Neuronal stem cell (in vitro differentiated cells): ENCODE measurements around the gene PRKN.
A peak's percentile ranks its signal among the peaks of the same experiment; 100 is the strongest.

Experiments
- DNase-seq: peaks from one replicate; pipeline ENCODE4 v3.0.0-alpha.2; 2013; ENCODE audit warnings: low spot score
- H2AFZ ChIP-seq: one replicate; pipeline ENCODE4 v1.6.1; 2013; ENCODE audit warnings: mild to moderate bottlenecking, low read length, inconsistent platforms
- H2AK5ac ChIP-seq: 2 replicates; pipeline ENCODE4 v1.6.1; 2013; ENCODE audit warnings: low read depth, mild to moderate bottlenecking, inconsistent platforms, low read length, moderate library complexity, mixed read lengths
- H2BK120ac ChIP-seq: 2 replicates; pipeline ENCODE4 v1.6.1; 2013; ENCODE audit warnings: low read depth, mild to moderate bottlenecking, inconsistent platforms, low read length, moderate library complexity, mixed read lengths
- H2BK12ac ChIP-seq: one replicate; pipeline ENCODE4 v1.6.1; 2013; ENCODE audit warnings: low read length, inconsistent platforms
- H2BK15ac ChIP-seq: 2 replicates; pipeline ENCODE4 v1.6.1; 2013; ENCODE audit warnings: mild to moderate bottlenecking, low read length, inconsistent platforms, mixed read lengths
- H2BK5ac ChIP-seq: one replicate; pipeline ENCODE4 v1.6.1; 2013; ENCODE audit warnings: inconsistent platforms, mild to moderate bottlenecking, low read length, moderate library complexity
- H3K14ac ChIP-seq: one replicate; pipeline ENCODE4 v1.6.1; 2013; ENCODE audit warnings: low read length, inconsistent platforms
- H3K18ac ChIP-seq: 2 replicates; pipeline ENCODE4 v1.6.1; 2013; ENCODE audit warnings: low read length, inconsistent platforms
- H3K23ac ChIP-seq: 2 replicates; pipeline ENCODE4 v1.6.1; 2013; ENCODE audit warnings: low read depth, mild to moderate bottlenecking, mixed read lengths, low read length, inconsistent platforms; ENCODE audit not compliant: poor library complexity
- H3K27ac ChIP-seq: replicated peaks from 3 replicates; pipeline ENCODE4 v1.5.1; 2013; ENCODE audit warnings: low read length, inconsistent platforms
- H3K27me3 ChIP-seq, 3 experiments: 2 replicates each; pipeline ENCODE4 v1.6.1; 2013; ENCODE audit warnings: low read length in 3 of 3, mild to moderate bottlenecking in 2 of 3, inconsistent platforms in 1 of 3, low read depth in 1 of 3, mixed read lengths in 1 of 3, moderate library complexity in 1 of 3; ENCODE audit not compliant: control insufficient read depth in 3 of 3, insufficient read depth in 3 of 3
- H3K36me3 ChIP-seq, 2 donors: replicated peaks in 1 of 2; 2 replicates each; pipeline ENCODE4 v1.6.1; 2013; ENCODE audit warnings: low read length in 2 of 2; ENCODE audit not compliant: control insufficient read depth in 2 of 2, insufficient read depth in 2 of 2
- H3K4ac ChIP-seq: 2 replicates; pipeline ENCODE4 v1.6.1; 2013; ENCODE audit warnings: inconsistent platforms, mild to moderate bottlenecking, low read length, moderate library complexity
- H3K4me1 ChIP-seq, 2 donors: 1 replicate in 1 of 2; 2 replicates in 1 of 2; pipeline ENCODE4 v1.6.1; 2013; ENCODE audit warnings: low read length in 2 of 2, low read depth in 1 of 2; ENCODE audit not compliant: control insufficient read depth in 2 of 2, insufficient read depth in 1 of 2
- H3K4me2 ChIP-seq: one replicate; pipeline ENCODE4 v1.6.1; 2013; ENCODE audit warnings: mild to moderate bottlenecking, low read length, inconsistent platforms; ENCODE audit not compliant: insufficient read depth, poor library complexity, severe bottlenecking
- H3K4me3 ChIP-seq, 2 donors: 2 replicates each; pipeline ENCODE4 v1.5.1; 2013; ENCODE audit warnings: low read length in 2 of 2, mild to moderate bottlenecking in 2 of 2, inconsistent platforms in 1 of 2, moderate library complexity in 1 of 2
- H3K79me1 ChIP-seq: one replicate; pipeline ENCODE4 v1.6.1; 2013; ENCODE audit warnings: low read depth, mild to moderate bottlenecking, inconsistent platforms, low read length, moderate library complexity
- H3K9ac ChIP-seq: one replicate; pipeline ENCODE4 v1.6.1; 2013; ENCODE audit warnings: mild to moderate bottlenecking, low read depth, low read length, inconsistent platforms; ENCODE audit not compliant: poor library complexity
- H3K9me3 ChIP-seq, 2 donors: replicated peaks in 1 of 2; 2 replicates each; pipeline versions ENCODE3 to v1.6.1; 2013; ENCODE audit warnings: low read length in 2 of 2, mild to moderate bottlenecking in 2 of 2, inconsistent platforms in 1 of 2, low read depth in 1 of 2, mixed read lengths in 1 of 2, moderate library complexity in 1 of 2; ENCODE audit not compliant: control insufficient read depth in 2 of 2, insufficient read depth in 1 of 2
- H4K8ac ChIP-seq: one replicate; pipeline ENCODE4 v1.6.1; 2013; ENCODE audit warnings: low read depth, mild to moderate bottlenecking, inconsistent platforms, low read length, moderate library complexity
- H4K91ac ChIP-seq: one replicate; pipeline ENCODE4 v1.6.1; 2013; ENCODE audit warnings: low read length, low read depth, mild to moderate bottlenecking, inconsistent platforms; ENCODE audit not compliant: poor library complexity
- WGBS, 2 donors: extraction: QIAGEN DNeasy Blood & Tissue Kit; methylation state at CpG; one replicate each; pipeline ENCODE4 v1.1.7; 2013; ENCODE audit warnings: missing lambda C conversion rate in 2 of 2, mixed read lengths in 1 of 2; ENCODE audit not compliant: insufficient read length in 2 of 2, insufficient replicate concordance in 1 of 2; ENCODE audit errors: extremely low coverage in 2 of 2; 5-methylcytosine and 5-hydroxymethylcytosine counted together

Gene PRKN

DNA sequence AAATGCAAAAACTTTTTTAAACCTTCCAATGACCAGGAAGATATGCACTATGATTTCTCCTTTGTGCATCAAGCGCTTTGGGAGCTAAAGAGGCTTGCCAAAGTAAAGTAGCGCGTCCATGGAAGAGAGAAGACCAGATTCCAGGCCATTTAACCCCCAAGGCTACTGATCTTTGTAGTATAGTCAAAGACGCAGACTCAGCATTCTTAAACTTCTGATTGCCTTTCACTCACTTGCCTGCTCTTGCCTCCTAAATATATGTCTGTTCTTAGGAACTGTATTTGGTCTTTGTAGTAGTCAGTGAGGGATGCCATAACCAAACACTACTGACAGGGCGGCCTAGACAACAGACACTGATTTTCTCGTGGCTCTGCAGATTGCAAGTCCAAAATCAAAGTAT, 426.4 kb downstream of the PRKN start:
- H4K8ac ChIP-seq = no peak overlapping the region
- H3K4ac ChIP-seq = no peak overlapping the region
- DNase-seq = no peak
- no peaks in the 10 kb centered on the region for H3K36me3 ChIP-seq
- no peak overlapping the region for H2BK15ac ChIP-seq
- H4K91ac ChIP-seq = no peak overlapping the region
- no peaks in the 10 kb centered on the region for H3K9me3 ChIP-seq
- H3K4me1 ChIP-seq = peaks cover 0 to 2% of the 10 kb centered on the region in 2 donors
- H3K18ac ChIP-seq = no peak overlapping the region
- H2BK120ac ChIP-seq = no peak overlapping the region
- no peak overlapping the region for H3K4me2 ChIP-seq
- H2BK12ac ChIP-seq = no peak overlapping the region
- peak overlapping the region; percentile 3 for H2AFZ ChIP-seq
- H2AK5ac ChIP-seq = no peak overlapping the region
- H3K4me3 ChIP-seq = no peak overlapping the region
- WGBS, 2 donors = no CpG with 5 or more reads among the region's 6 CpGs
- no peak overlapping the region for H3K9ac ChIP-seq
- H3K27me3 ChIP-seq = no peaks in the 10 kb centered on the region
- no peaks in the 10 kb centered on the region for H3K79me1 ChIP-seq
- no peak overlapping the region for H3K27ac ChIP-seq
- no peak overlapping the region for H3K23ac ChIP-seq
- no peak overlapping the region for H3K14ac ChIP-seq
- H2BK5ac ChIP-seq = no peak overlapping the region

GRCh38 chr6:162294029-162294428, 433.5 kb downstream of the PRKN start:
- H3K18ac ChIP-seq = no peak overlapping the region
- peaks cover 0 to 2% of the 10 kb centered on the region in 2 donors for H3K9me3 ChIP-seq
- H3K23ac ChIP-seq = no peak overlapping the region
- H2AFZ ChIP-seq = no peak overlapping the region
- WGBS, 2 donors = no CpG with 5 or more reads among the region's 4 CpGs
- H2BK15ac ChIP-seq = no peak overlapping the region
- peaks cover 2 to 10% of the 10 kb centered on the region in 2 donors for H3K4me1 ChIP-seq
- H2AK5ac ChIP-seq = no peak overlapping the region
- H3K27ac ChIP-seq = no peak overlapping the region
- H3K4me3 ChIP-seq = no peak overlapping the region
- DNase-seq = no peak
- no peak overlapping the region for H4K91ac ChIP-seq
- no peak overlapping the region for H3K4me2 ChIP-seq
- no peaks in the 10 kb centered on the region for H3K79me1 ChIP-seq
- H2BK120ac ChIP-seq = no peak overlapping the region
- no peak overlapping the region for H3K9ac ChIP-seq
- no peak overlapping the region for H3K4ac ChIP-seq
- H3K36me3 ChIP-seq = no peaks in the 10 kb centered on the region
- no peak overlapping the region for H2BK12ac ChIP-seq
- H4K8ac ChIP-seq = no peak overlapping the region
- no peak overlapping the region for H2BK5ac ChIP-seq
- H3K27me3 ChIP-seq = no peaks in the 10 kb centered on the region
- H3K14ac ChIP-seq = no peak overlapping the region

DNA sequence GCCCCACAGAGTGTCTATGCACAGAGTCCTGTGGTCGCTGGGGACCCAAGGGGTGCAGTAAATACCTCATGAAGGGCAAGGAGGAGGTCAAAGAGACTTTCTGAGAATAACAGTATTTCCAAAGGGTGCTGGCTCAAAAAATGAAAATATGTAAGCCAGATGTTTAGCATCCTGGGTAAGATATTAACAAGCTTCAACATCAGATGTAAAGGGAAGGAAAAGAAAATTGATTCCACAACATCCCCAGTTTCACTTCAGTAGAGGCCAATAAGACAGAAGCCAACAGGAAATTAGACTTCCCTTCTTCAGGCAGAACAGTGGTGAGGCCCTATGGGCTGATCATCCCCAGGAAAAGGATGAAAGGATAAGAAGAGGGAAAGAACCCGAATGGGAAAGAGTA, 434.7 kb downstream of the PRKN start:
- Histone ChIP-seq H2BK5ac (no peak overlapping the region), H2BK12ac (no peak overlapping the region), H3K27ac (no peak overlapping the region), H3K14ac (no peak overlapping the region), H3K9ac (no peak overlapping the region), H3K79me1 (no peaks in the 10 kb centered on the region), H3K4me3 (no peak overlapping the region), H3K27me3 (no peaks in the 10 kb centered on the region), H3K4ac (no peak overlapping the region), H3K36me3 (no peaks in the 10 kb centered on the region), H3K18ac (no peak overlapping the region), H4K91ac (no peak overlapping the region), H2AFZ (no peak overlapping the region), H3K23ac (no peak overlapping the region), H4K8ac (no peak overlapping the region), H3K4me2 (no peak overlapping the region), H2BK120ac (no peak overlapping the region), H3K9me3 (peaks cover 0 to 2% of the 10 kb centered on the region in 2 donors), H3K4me1 (peaks cover 0 to 10% of the 10 kb centered on the region in 2 donors), H2AK5ac (no peak overlapping the region), H2BK15ac (no peak overlapping the region)
- no peak for DNase-seq
- no CpG with 5 or more reads among the region's 2 CpGs for WGBS, 2 donors

DNA sequence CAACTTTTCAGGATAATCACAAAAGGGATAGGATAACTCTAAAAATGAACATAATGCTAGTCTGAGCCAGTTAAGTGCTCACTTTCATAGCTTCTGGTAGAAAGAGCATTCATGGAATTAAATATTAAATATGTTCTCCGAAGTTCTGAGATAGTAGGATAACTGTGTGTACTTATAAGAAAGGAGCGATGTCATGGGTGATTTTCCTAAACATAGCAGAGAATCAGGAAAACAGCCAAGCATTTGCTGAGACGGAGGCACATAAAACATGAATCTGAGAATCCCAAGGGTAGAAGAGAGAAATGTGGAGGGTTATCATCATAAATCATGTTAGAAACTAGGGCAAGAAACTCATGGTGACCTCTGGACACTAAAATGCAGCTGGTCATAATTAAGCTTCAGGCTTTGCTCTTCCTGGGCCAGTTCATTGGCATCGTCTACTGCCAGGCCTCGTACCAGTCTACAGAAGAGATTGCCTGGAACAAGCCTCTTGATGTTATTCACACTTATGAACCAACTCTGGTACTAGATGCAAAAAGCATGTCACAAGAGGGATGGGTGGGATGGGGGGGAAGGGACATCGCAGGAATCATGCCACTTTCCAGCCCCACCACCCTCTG, 436.6 kb downstream of the PRKN start:
- no peak for DNase-seq
- Histone ChIP-seq H2BK12ac (no peak overlapping the region), H3K9me3 (peaks cover 0 to 2% of the 10 kb centered on the region in 2 donors), H2AK5ac (no peak overlapping the region), H4K91ac (no peak overlapping the region), H2BK15ac (no peak overlapping the region), H3K4me3 (no peak overlapping the region), H3K27me3 (no peaks in the 10 kb centered on the region), H3K4ac (no peak overlapping the region), H3K23ac (no peak overlapping the region), H2BK5ac (no peak overlapping the region), H3K4me1 (peaks cover 0 to 10% of the 10 kb centered on the region in 2 donors), H3K9ac (no peak overlapping the region), H3K79me1 (no peaks in the 10 kb centered on the region), H3K18ac (no peak overlapping the region), H3K4me2 (no peak overlapping the region), H2BK120ac (no peak overlapping the region), H3K36me3 (no peaks in the 10 kb centered on the region), H4K8ac (no peak overlapping the region), H3K14ac (no peak overlapping the region), H3K27ac (no peak overlapping the region), H2AFZ (no peak overlapping the region)
- no CpG with 5 or more reads among the region's 6 CpGs for WGBS, 2 donors
